ENCODE results near the gene PAXX. TPM values are rescaled to one million over a fixed set of nuclear protein-coding genes. Genes with fewer than 3 reads are reported as not detected.
A peak's percentile ranks its signal among the peaks of the same experiment; 100 is the strongest.

Gene PAXX
- total RNA-seq, 1 donor from 2014 or later, result 15.3 TPM

GRCh38 chr9:136977649-136978072 is 14.6 kb upstream of the PAXX start:
- no peaks in the 10 kb centered on the region for H3K36me3 ChIP-seq (ENCODE audit: insufficient read depth, low read length)
- no peaks in the 10 kb centered on the region for H3K79me2 ChIP-seq (ENCODE audit: insufficient read depth, low read length)
- no peak overlapping the region for H3K9ac ChIP-seq (ENCODE audit: low read length)
- H2AFZ ChIP-seq (ENCODE audit: low read depth, low read length), result peak overlapping the region; percentile 84
- no peaks in the 10 kb centered on the region for H4K20me1 ChIP-seq (ENCODE audit: insufficient read depth, low read length)
- H3K27ac Mint-ChIP-seq (ENCODE audit: unreplicated experiment), result no peak overlapping the region
- TF ChIP-seq, protein P1, sequence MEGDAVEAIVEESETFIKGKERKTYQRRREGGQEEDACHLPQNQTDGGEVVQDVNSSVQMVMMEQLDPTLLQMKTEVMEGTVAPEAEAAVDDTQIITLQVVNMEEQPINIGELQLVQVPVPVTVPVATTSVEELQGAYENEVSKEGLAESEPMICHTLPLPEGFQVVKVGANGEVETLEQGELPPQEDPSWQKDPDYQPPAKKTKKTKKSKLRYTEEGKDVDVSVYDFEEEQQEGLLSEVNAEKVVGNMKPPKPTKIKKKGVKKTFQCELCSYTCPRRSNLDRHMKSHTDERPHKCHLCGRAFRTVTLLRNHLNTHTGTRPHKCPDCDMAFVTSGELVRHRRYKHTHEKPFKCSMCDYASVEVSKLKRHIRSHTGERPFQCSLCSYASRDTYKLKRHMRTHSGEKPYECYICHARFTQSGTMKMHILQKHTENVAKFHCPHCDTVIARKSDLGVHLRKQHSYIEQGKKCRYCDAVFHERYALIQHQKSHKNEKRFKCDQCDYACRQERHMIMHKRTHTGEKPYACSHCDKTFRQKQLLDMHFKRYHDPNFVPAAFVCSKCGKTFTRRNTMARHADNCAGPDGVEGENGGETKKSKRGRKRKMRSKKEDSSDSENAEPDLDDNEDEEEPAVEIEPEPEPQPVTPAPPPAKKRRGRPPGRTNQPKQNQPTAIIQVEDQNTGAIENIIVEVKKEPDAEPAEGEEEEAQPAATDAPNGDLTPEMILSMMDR (IDR thresholded peaks at IDR 0.05; ENCODE audit: insufficient read depth, low read depth, low read length), result no peak
- TF ChIP-seq EZH2 (IDR thresholded peaks at IDR 0.05; ENCODE audit: insufficient read depth, low read length), result no peak
- FAIRE-seq (no peak), DNase-seq (ENCODE audit: low read depth) (no peak)
- H3K27me3 ChIP-seq (ENCODE audit: insufficient read depth, low read length), result no peaks in the 10 kb centered on the region
- H3K4me2 ChIP-seq (ENCODE audit: low read length), result peak overlapping the region; percentile 84
- peaks cover 3% of the 10 kb centered on the region for H3K36me3 Mint-ChIP-seq (ENCODE audit: low read depth, unreplicated experiment)
- no peaks in the 10 kb centered on the region for H3K9me3 ChIP-seq (ENCODE audit: insufficient read depth, low read depth, low read length)
- H3K4me1 Mint-ChIP-seq (ENCODE audit: low read depth, unreplicated experiment), result no peaks in the 10 kb centered on the region
- peaks cover 12% of the 10 kb centered on the region for H3K27me3 Mint-ChIP-seq (ENCODE audit: low read depth, unreplicated experiment)
- H3K4me3 ChIP-seq (ENCODE audit: insufficient read depth, low read depth, low read length), result peak overlapping the region; percentile 49
- no peaks in the 10 kb centered on the region for H3K9me3 Mint-ChIP-seq (ENCODE audit: unreplicated experiment)
- H3K4me1 ChIP-seq (ENCODE audit: insufficient read depth, low read length), result peaks cover 5% of the 10 kb centered on the region
- H3K27ac ChIP-seq (ENCODE audit: low read depth, low read length), result no peak overlapping the region
- no peak overlapping the region for H3K4me3 Mint-ChIP-seq (ENCODE audit: unreplicated experiment)

DNA sequence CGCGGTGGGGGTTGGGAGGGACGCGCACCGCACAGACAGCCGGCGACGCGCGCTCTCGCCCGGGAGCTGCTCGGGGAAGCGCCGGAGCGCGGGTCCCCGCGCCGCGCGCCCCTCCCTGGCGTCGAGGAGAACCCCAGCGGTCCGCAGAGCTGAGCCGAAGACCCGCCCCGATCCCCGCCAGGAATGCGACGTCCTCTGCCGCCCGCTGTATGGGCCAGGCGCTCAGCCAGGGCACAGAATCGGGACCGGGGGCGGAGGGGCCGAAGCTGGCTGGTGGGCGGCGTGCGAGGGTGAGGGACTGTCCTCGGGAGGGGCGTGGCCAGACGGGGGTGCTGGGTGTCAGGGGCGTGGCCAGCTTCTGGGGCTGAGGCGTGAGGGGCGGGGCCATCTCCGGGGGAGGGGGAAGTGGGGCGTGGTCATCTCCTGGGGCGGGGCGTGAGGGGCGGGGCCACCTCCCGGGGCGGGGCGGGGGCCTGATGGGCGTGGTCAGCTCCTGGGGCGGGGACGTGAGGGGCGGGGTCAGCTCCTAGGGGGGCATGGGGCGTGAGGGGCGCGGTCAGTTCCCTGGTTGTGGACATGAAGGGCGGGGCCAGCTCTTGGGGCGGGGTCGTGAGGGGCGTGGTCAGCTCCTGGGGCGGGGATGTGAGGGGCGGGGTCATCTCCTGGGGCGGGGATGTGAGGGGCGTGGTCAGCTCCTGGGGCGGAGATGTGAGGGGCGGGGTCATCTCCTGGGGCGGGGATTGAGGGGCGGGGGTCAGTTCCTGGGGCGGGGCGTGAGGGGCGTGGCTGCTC is 14.0 kb upstream of the PAXX start:
- TF ChIP-seq, protein P1 (IDR thresholded peaks at IDR 0.05; ENCODE audit: insufficient read depth, low read depth, low read length), result no peak
- TF ChIP-seq EZH2 (IDR thresholded peaks at IDR 0.05; ENCODE audit: insufficient read depth, low read length), result no peak
- Mint-ChIP-seq H3K36me3 (ENCODE audit: low read depth, unreplicated experiment) (peaks cover 3% of the 10 kb centered on the region), H3K4me1 (ENCODE audit: low read depth, unreplicated experiment) (no peaks in the 10 kb centered on the region), H3K9me3 (ENCODE audit: unreplicated experiment) (no peaks in the 10 kb centered on the region), H3K27me3 (ENCODE audit: low read depth, unreplicated experiment) (peaks cover 17% of the 10 kb centered on the region), H3K4me3 (ENCODE audit: unreplicated experiment) (no peak overlapping the region), H3K27ac (ENCODE audit: unreplicated experiment) (no peak overlapping the region)
- no peak overlapping the region for H3K27ac ChIP-seq (ENCODE audit: low read depth, low read length)
- peak overlapping the region; percentile 49 for H3K4me3 ChIP-seq (ENCODE audit: insufficient read depth, low read depth, low read length)
- DNase-seq (ENCODE audit: low read depth) (no peak), FAIRE-seq (no peak)
- peak overlapping the region; percentile 84 for H2AFZ ChIP-seq (ENCODE audit: low read depth, low read length)
- no peaks in the 10 kb centered on the region for H3K27me3 ChIP-seq (ENCODE audit: insufficient read depth, low read length)
- H3K36me3 ChIP-seq (ENCODE audit: insufficient read depth, low read length), result no peaks in the 10 kb centered on the region
- no peaks in the 10 kb centered on the region for H3K79me2 ChIP-seq (ENCODE audit: insufficient read depth, low read length)
- no peak overlapping the region for H3K9ac ChIP-seq (ENCODE audit: low read length)
- no peaks in the 10 kb centered on the region for H4K20me1 ChIP-seq (ENCODE audit: insufficient read depth, low read length)
- no peaks in the 10 kb centered on the region for H3K9me3 ChIP-seq (ENCODE audit: insufficient read depth, low read depth, low read length)
- H3K4me1 ChIP-seq (ENCODE audit: insufficient read depth, low read length), result peaks cover 5% of the 10 kb centered on the region
- peak overlapping the region; percentile 84 for H3K4me2 ChIP-seq (ENCODE audit: low read length)

Data from astrocyte (in vitro differentiated cells and primary cell).